BE2C (cell line): Measurements from ENCODE around the gene DRAP1.

ENCODE experiments used
- DNase-seq: peaks from one replicate; pipeline ENCODE4 v3.0.0-alpha.2; 2020
- H3K27me3 ChIP-seq: fragments of 250-450 bp; sonication (Bioruptor Pico); 2 replicates; pipeline ENCODE4 v1.5.1; 2020; ENCODE audit warnings: mild to moderate bottlenecking
- H3K36me3 ChIP-seq: fragments of 250-450 bp; sonication (Bioruptor Pico); 2 replicates; pipeline ENCODE4 v1.5.1; 2020; ENCODE audit warnings: mild to moderate bottlenecking
- H3K4me1 ChIP-seq: fragments of 250-450 bp; sonication (Bioruptor Pico); 2 replicates; pipeline ENCODE4 v1.5.1; 2020
- H3K4me3 ChIP-seq: 2 replicates; pipeline ENCODE4 v1.5.1; 2011; ENCODE audit warnings: low read depth, low read length
- H3K9me3 ChIP-seq: fragments of 250-450 bp; sonication (Bioruptor Pico); 2 replicates; pipeline ENCODE4 v1.5.1; 2020
- CTCF ChIP-seq: IDR thresholded peaks from 2 replicates; pipeline ENCODE4 v1.5.1; 2012; ENCODE audit warnings: mild to moderate bottlenecking, low read depth, low read length

DRAP1 gene

GRCh38 chr11:65872586-65873317 lies 46.5 kb upstream of the DRAP1 start, which contains the start of gene EFEMP2:
TSS of gene EFEMP2 (minus strand) at chr11:65872800. CDS start at chr11:65872354, 446 bp downstream.
- H3K4me3 ChIP-seq: peak within 1 kb of the TSS; percentile 59
- no peak for DNase-seq
- no peaks in the 10 kb centered on the region for H3K27me3 ChIP-seq
- TF ChIP-seq CTCF: no peak
- H3K4me1 ChIP-seq: peaks cover 13% of the 10 kb centered on the region
- H3K36me3 ChIP-seq: no peaks in the 10 kb centered on the region
- H3K9me3 ChIP-seq: no peaks in the 10 kb centered on the region

- no peak for TF ChIP-seq CTCF
- Histone ChIP-seq H3K4me1 (peaks cover 13% of the 10 kb centered on the region), H3K4me3 (peak overlapping the region; percentile 59), H3K27me3 (no peaks in the 10 kb centered on the region), H3K36me3 (no peaks in the 10 kb centered on the region), H3K9me3 (no peaks in the 10 kb centered on the region)
- peak; percentile 98 for DNase-seq
Observed at GRCh38 chr11:65873318-65874156, 45.7 kb upstream of the DRAP1 start.

GRCh38 chr11:65879617-65880016 lies 39.6 kb upstream of the DRAP1 start, which contains the start of gene CTSW:
TSS of gene CTSW (plus strand) at chr11:65879837. CDS start at chr11:65879855, 18 bp downstream.
- Histone ChIP-seq H3K36me3 (peaks cover 20% of the 10 kb centered on the region), H3K27me3 (no peaks in the 10 kb centered on the region), H3K9me3 (no peaks in the 10 kb centered on the region), H3K4me3 (no peak within 1 kb of the TSS), H3K4me1 (no peaks in the 10 kb centered on the region)
- no peak for TF ChIP-seq CTCF
- no peak for DNase-seq

- no peaks in the 10 kb centered on the region for H3K9me3 ChIP-seq
- no peak for TF ChIP-seq CTCF
- peaks cover 20% of the 10 kb centered on the region for H3K36me3 ChIP-seq
- no peak overlapping the region for H3K4me3 ChIP-seq
- H3K4me1 ChIP-seq: no peaks in the 10 kb centered on the region
- no peaks in the 10 kb centered on the region for H3K27me3 ChIP-seq
- no peak for DNase-seq
Observed at GRCh38 chr11:65880027-65880426, 39.2 kb upstream of the DRAP1 start.

GRCh38 chr11:65880844-65881421 lies 38.3 kb upstream of the DRAP1 start:
- no peak for DNase-seq
- H3K9me3 ChIP-seq: no peaks in the 10 kb centered on the region
- no peaks in the 10 kb centered on the region for H3K4me1 ChIP-seq
- H3K27me3 ChIP-seq: no peaks in the 10 kb centered on the region
- no peak for TF ChIP-seq CTCF
- H3K4me3 ChIP-seq: no peak overlapping the region
- peaks cover 28% of the 10 kb centered on the region for H3K36me3 ChIP-seq
